GM19324 (cell line): ENCODE results near the gene NCAPD2.

ENCODE experiments used
- ATAC-seq: cut with Tn5 transposase; IDR thresholded peaks from one replicate; pipeline ENCODE4 v1.9.1; 2021; ENCODE audit warnings: mild to moderate bottlenecking, moderate library complexity; ENCODE audit not compliant: unreplicated experiment, low FRiP score

Gene NCAPD2, protein sequence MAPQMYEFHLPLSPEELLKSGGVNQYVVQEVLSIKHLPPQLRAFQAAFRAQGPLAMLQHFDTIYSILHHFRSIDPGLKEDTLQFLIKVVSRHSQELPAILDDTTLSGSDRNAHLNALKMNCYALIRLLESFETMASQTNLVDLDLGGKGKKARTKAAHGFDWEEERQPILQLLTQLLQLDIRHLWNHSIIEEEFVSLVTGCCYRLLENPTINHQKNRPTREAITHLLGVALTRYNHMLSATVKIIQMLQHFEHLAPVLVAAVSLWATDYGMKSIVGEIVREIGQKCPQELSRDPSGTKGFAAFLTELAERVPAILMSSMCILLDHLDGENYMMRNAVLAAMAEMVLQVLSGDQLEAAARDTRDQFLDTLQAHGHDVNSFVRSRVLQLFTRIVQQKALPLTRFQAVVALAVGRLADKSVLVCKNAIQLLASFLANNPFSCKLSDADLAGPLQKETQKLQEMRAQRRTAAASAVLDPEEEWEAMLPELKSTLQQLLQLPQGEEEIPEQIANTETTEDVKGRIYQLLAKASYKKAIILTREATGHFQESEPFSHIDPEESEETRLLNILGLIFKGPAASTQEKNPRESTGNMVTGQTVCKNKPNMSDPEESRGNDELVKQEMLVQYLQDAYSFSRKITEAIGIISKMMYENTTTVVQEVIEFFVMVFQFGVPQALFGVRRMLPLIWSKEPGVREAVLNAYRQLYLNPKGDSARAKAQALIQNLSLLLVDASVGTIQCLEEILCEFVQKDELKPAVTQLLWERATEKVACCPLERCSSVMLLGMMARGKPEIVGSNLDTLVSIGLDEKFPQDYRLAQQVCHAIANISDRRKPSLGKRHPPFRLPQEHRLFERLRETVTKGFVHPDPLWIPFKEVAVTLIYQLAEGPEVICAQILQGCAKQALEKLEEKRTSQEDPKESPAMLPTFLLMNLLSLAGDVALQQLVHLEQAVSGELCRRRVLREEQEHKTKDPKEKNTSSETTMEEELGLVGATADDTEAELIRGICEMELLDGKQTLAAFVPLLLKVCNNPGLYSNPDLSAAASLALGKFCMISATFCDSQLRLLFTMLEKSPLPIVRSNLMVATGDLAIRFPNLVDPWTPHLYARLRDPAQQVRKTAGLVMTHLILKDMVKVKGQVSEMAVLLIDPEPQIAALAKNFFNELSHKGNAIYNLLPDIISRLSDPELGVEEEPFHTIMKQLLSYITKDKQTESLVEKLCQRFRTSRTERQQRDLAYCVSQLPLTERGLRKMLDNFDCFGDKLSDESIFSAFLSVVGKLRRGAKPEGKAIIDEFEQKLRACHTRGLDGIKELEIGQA (N-terminal part only)

DNA sequence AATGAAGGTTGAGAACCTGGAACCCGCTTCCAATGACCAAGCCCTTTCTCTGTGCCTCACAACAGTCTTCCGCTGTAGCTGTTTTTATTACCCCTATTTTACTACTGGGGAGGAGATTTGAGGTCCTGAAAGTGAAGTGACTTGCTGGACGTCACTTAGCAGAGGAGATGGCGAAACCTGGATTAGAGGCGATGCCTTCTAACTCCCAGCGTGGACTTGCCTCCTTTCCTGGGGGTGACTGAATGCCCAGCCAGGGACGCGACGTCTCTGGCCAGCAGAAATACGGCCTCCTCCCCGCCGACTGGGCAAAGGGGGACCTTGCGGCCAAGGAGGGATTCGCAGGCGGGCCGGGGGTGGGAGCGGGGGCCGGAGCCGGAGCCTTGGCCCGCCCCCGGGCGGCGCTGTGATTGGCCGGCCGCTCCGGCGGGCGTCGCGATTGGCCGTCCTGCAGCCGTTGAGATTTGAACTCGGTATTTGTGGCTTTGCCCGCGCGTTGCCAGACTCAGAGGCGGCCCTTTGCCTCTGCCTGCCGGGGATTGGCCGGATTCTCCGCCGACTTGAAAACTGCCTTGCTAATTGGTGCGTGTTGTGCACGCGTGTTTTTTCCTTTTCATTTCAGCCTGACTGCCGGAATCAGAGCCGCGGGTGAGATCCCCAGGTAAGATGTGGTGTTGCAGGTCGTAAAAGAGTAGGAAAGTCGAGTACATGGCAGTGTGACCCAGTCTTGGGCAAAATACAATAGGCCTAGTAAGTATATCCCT, at the start of gene NCAPD2:
NCAPD2 (plus strand) TSS at position 606 of the 761 bp plus-strand sequence. CDS start 997 bp downstream, outside the sequence.
- peak; percentile 94 for ATAC-seq

DNA sequence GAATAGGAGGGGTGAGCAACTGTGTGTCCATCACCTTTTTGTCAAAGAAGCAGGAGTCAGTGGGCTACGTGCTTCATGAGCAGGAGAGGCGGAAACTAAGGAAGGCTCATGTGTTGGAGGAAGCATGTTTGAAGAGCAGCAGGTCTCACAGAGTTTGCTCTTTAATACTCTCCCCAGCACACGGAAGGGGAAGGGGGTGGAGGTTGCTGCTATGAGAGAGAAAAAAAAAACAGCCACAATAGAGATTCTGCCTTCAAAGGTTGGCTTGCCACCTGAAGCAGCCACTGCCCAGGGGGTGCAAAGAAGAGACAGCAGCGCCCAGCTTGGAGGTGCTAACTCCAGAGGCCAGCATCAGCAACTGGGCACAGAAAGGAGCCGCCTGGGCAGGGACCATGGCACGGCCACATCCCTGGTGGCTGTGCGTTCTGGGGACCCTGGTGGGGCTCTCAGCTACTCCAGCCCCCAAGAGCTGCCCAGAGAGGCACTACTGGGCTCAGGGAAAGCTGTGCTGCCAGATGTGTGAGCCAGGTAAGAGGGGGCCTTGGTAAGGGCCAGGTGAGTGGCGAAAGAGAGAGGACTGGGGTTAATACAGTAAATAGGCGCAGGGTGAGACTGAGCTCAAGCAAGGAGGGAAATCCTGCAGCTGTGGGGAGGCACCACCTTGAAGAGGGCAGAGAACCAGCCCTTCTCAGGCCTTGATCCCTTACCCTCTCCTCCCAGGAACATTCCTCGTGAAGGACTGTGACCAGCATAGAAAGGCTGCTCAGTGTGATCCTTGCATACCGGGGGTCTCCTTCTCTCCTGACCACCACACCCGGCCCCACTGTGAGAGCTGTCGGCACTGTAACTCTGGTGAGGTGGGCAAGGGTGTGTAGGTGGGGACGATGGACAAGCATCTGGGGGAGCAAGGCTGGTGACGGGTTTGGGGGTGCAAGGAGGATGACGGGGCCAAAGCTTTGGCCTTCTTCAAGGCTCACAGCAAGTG, 48.9 kb upstream of the NCAPD2 start, which contains the start of gene CD27:
CD27 (plus strand) TSS at position 252 of the 985 bp plus-strand sequence; CDS start at position 393, 141 bp downstream.
- no peak for ATAC-seq

- no peak for ATAC-seq
Observed at GRCh38 chr12:6450091-6450868, 43.6 kb upstream of the NCAPD2 start.

GRCh38 chr12:6450869-6451347, 43.0 kb upstream of the NCAPD2 start:
- ATAC-seq: no peak

GRCh38 chr12:6451348-6452244, 42.3 kb upstream of the NCAPD2 start, which contains the start of gene TAPBPL:
TSS of gene TAPBPL (plus strand) at chr12:6452042. CDS start at chr12:6452249, 207 bp downstream.
- peak; percentile 56 for ATAC-seq

- ATAC-seq: peak; percentile 9
Observed at GRCh38 chr12:6452245-6452943, 41.5 kb upstream of the NCAPD2 start.

DNA sequence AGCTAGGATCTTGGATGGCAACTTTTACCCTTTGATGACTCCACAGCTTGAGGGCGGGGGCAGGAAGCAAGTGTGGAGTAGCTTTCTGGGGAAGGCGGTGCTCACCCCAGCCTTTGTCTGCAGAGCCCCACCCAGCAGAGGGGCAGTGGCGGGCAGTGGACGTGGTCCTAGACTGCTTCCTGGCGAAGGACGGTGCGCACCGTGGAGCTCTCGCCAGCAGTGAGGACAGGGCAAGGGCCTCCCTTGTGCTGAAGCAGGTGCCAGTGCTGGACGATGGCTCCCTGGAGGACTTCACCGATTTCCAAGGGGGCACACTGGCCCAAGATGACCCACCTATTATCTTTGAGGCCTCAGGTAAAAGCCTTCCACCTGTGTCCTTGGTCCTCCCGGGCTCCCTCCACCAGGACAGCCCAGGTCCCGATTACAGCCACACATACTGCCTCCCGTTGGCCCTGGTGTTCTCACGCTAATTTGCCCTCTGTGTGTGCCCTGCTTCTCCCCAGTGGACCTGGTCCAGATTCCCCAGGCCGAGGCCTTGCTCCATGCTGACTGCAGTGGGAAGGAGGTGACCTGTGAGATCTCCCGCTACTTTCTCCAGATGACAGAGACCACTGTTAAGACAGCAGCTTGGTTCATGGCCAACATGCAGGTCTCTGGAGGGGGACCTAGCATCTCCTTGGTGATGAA, 40.8 kb upstream of the NCAPD2 start:
- no peak for ATAC-seq

DNA sequence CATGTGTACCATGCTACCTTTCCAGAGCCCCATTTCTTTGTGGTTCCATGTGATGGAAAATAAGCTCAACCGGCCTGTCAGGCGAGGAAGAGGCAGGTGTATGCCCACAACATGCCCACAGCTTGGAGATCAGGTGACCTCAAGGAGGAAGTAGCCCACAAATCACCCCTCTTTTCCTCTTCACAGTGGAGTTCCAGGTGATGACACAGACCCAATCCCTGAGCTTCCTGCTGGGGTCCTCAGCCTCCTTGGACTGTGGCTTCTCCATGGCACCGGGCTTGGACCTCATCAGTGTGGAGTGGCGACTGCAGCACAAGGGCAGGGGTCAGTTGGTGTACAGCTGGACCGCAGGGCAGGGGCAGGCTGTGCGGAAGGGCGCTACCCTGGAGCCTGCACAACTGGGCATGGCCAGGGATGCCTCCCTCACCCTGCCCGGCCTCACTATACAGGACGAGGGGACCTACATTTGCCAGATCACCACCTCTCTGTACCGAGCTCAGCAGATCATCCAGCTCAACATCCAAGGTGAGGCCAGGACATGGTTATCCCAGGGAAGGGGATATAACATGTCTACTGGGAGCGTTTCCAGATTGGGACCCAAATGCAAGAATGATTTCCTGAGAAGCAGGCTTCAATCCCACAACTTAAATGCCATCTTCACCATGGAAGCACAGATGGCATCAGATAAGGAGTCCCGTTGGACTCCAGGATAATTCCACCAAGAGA, 36.5 kb upstream of the NCAPD2 start:
- no peak for ATAC-seq

DNA sequence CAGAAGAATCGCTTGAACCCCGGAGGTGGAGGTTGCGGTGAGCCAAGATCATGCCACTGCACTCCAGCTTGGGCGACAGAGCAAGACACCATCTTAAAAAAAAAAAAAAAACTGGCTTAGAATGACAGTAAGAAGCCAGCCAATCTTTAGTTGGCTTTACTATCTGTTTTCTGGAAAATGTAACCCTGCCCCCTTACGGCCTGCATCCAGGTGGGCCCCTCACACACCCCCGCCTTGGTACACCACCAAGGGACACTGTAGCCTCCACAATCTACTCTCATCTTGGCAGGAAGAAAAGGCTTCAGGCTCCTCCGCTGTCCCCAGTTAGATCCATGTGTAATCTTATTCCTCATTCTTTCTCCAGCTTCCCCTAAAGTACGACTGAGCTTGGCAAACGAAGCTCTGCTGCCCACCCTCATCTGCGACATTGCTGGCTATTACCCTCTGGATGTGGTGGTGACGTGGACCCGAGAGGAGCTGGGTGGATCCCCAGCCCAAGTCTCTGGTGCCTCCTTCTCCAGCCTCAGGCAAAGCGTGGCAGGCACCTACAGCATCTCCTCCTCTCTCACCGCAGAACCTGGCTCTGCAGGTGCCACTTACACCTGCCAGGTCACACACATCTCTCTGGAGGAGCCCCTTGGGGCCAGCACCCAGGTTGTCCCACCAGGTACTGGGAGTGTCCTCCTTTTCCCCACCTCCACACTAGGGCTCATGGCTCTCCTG, 35.5 kb upstream of the NCAPD2 start:
- ATAC-seq: no peak

DNA sequence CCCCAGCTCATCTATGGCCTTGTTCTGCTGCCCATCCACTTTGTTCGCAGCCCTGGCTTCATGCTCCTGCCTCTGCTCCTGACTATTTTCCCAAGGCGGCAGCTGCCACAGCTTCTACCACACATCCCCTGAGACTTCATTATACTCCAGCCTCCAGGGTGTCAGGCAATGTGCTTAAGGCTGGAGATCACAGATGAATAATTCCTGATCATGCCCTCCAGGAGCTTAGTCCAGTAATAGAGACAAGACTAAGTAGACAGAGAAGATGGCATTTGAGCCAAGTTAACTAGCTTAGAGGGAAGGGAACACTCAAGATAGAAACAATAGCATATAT, 34.9 kb upstream of the NCAPD2 start:
- no peak for ATAC-seq

- ATAC-seq: no peak
Observed at GRCh38 chr12:6460751-6461371, 33.0 kb upstream of the NCAPD2 start.

GRCh38 chr12:6461401-6462233, 32.3 kb upstream of the NCAPD2 start:
- ATAC-seq: peak; percentile 70
